ENCODE measurements around the gene EIF3L. TPM values are rescaled to one million over a fixed set of nuclear protein-coding genes. Genes with fewer than 3 reads are reported as not detected.

EIF3L gene
- total and polyA plus RNA-seq, 9 of the 15 experiments (the other 6 are each of a cell fraction or from before 2014, with no cell fraction given), result 257 to 699 (median 368) TPM

- BruUV-seq (replicated peaks), result no TSS peak
- FAIRE-seq (no peak), ATAC-seq (no peak), DNase-seq (ENCODE audit: extremely low read depth in 1 of 4, low spot score in 3 of 4) (peak; percentile 35 to 74 (median 57))
- H3K27me3 ChIP-seq (ENCODE audit: control insufficient read depth in 2 of 2, insufficient read depth in 2 of 2, low read length in 2 of 2), result no peaks in the 10 kb centered on the region
- ChIA-PET CTCF (ENCODE audit: low intra/inter-chr PET ratio) (interaction anchor here (0.9 to 1.7 kb wide), 2 partner anchors 19 to 59 kb away, joined by 3 to 4 read pairs; no protein-coding TSS in a partner anchor), POLR2A (interaction anchor here (0.6 to 2.7 kb wide), 4 partner anchors 10 to 115 kb away, joined by 4 to 16 read pairs (median 6); no protein-coding TSS in a partner anchor)
- 7% methylated on average over 6 of the region's 75 CpGs for WGBS (ENCODE audit: insufficient coverage, low coverage, missing lambda C conversion rate)
- H3K9ac ChIP-seq (ENCODE audit: insufficient read depth in 1 of 2, low read depth in 2 of 2, low read length in 2 of 2), result peak overlapping the region; percentile 66 to 94; a peak in 3 of 4 replicates
- H3K36me3 ChIP-seq (ENCODE audit: control insufficient read depth, insufficient read depth, low read length), result no peaks in the 10 kb centered on the region; the same call in 2 of the 3 replicates
- H3K79me2 ChIP-seq (ENCODE audit: control insufficient read depth, insufficient read depth, low read length), result peaks cover 8% of the 10 kb centered on the region; the same call in 2 of the 3 replicates
- intact Hi-C loops (cut with micrococcal nuclease), result no loop called here
- peaks cover 20 to 29% of the 10 kb centered on the region in 2 experiments; a peak in 4 of 5 replicates for H3K4me1 ChIP-seq (replicated peaks in 1 of 2; ENCODE audit: control insufficient read depth in 2 of 2, insufficient read depth in 2 of 2, low read length in 2 of 2)
- peak overlapping the region; percentile 70; the same call in 1 of the 2 replicates for H2AFZ ChIP-seq (ENCODE audit: low read depth, low read length)
- no peaks in the 10 kb centered on the region for H3K9me1 ChIP-seq (ENCODE audit: control insufficient read depth, insufficient read depth, low read length)
- H3K4me2 ChIP-seq (ENCODE audit: insufficient read depth, low read length), result peak overlapping the region; percentile 65
- no peaks in the 10 kb centered on the region for H3K9me3 ChIP-seq (replicated peaks; ENCODE audit: control insufficient read depth, insufficient read depth, low read depth, low read length)
- in situ Hi-C loops (cut with MboI), result no loop called here
- no peaks in the 10 kb centered on the region for H4K20me1 ChIP-seq (replicated peaks; ENCODE audit: control insufficient read depth, insufficient read depth, low read length)
- peak overlapping the region; percentile 77; the same call in 2 of the 3 replicates for H3K27ac ChIP-seq (ENCODE audit: extremely low read depth, low read depth, low read length)
- peak overlapping the region; percentile 59 for H3K4me3 ChIP-seq
- TF ChIP-seq PTRF (tag; IDR thresholded peaks at IDR 0.05), result no peak
- TF ChIP-seq POLR2A (conservative IDR thresholded peaks at IDR 0.05), result no peak
- TF ChIP-seq RNF2 (IDR thresholded peaks at IDR 0.05), result no peak
- no peak for TF ChIP-seq PRPF4 (IDR thresholded peaks at IDR 0.05; ENCODE audit: insufficient read depth, low read depth, low read length, poor library complexity, severe bottlenecking)
- no peak for TF ChIP-seq MNT (conservative IDR thresholded peaks at IDR 0.05)
- TF ChIP-seq FIP1L1 (IDR thresholded peaks at IDR 0.05; ENCODE audit: low read depth, low read length, poor library complexity, severe bottlenecking), result no peak
- no peak for TF ChIP-seq FOXA1 (IDR thresholded peaks at IDR 0.05; ENCODE audit: borderline replicate concordance)
- TF ChIP-seq YY1 (IDR thresholded peaks at IDR 0.05; ENCODE audit: borderline replicate concordance in 1 of 3, control insufficient read depth in 1 of 3, extremely low read depth in 1 of 3, insufficient read depth in 3 of 3, insufficient read length in 1 of 3, insufficient replicate concordance in 2 of 3, low read depth in 1 of 3, low read length in 2 of 3), result no peak
- no peak for TF ChIP-seq IFI16 (CRISPR knock-in tag; IDR thresholded peaks at IDR 0.05)
- no peak for TF ChIP-seq ZMIZ1 (IDR thresholded peaks at IDR 0.05; ENCODE audit: low read depth in 2 of 2, low read length in 2 of 2)
- TF ChIP-seq JUND (IDR thresholded peaks at IDR 0.05; ENCODE audit: borderline replicate concordance, low read depth, low read length), result no peak
- no peak for TF ChIP-seq JUND (tag; IDR thresholded peaks at IDR 0.05; ENCODE audit: borderline replicate concordance, low read depth, low read length)
- no peak for TF ChIP-seq ZEB2 (IDR thresholded peaks at IDR 0.05)
- no peak for TF ChIP-seq MCM7 (IDR thresholded peaks at IDR 0.05)
Measured at GRCh38 chr22:37906364-37907008, 57.3 kb downstream of the EIF3L start.

All from K562 (cell line).